Gastrocnemius medialis (tissue), 4 donors: ENCODE data around the gene GRB2.

ENCODE experiments used
- POLR2A ChIP-seq, 2 donors: fragments of 450-650 bp; IDR thresholded peaks; one replicate each; pipeline ENCODE4 v1.6.1; 2017; ENCODE audit warnings: antibody characterized with exemption in 2 of 2, mild to moderate bottlenecking in 2 of 2, moderate library complexity in 2 of 2
- TF ChIP-seq, protein P1 (sequence below), 5 experiments: fragments of 450-650 bp in 3 of 5; fragments of 200-600 bp in 2 of 5; sonication (generic) in 2 of 5; IDR thresholded peaks in 4 of 5; conservative IDR thresholded peaks in 1 of 5; 1 replicate in 4 of 5; 2 replicates in 1 of 5; pipeline ENCODE4 v1.5.1; 2016 to 2019; ENCODE audit warnings: antibody characterized with exemption in 5 of 5, mild to moderate bottlenecking in 3 of 5, moderate library complexity in 3 of 5

DNA sequence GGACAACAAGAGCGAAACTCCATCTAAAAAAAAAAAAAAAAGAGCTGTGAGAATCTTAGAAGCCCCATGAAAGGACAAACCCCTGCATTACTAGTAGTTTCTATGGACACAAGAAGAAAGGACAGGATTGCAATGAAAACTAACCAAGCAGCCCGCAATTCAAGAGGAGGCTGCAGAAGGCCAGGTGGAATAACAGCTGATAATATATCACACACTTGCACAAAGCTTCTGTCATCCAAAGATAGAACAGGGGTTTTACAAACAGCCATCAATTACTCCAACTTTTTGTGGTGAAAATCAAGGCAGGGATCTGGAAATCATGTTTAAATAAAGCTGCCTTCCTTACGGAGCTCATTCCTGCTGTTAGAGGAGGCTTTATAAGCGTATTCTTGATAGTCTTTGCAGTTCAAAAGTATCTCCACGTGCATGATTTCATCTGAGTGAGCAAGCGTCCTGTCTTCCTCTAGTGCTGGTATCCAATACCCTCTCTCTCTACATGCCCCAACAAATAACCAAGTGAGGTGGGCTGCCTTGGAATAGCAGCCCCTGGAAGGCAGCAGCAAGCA, 27.8 kb upstream of the GRB2 start:
- TF ChIP-seq, protein P1, sequence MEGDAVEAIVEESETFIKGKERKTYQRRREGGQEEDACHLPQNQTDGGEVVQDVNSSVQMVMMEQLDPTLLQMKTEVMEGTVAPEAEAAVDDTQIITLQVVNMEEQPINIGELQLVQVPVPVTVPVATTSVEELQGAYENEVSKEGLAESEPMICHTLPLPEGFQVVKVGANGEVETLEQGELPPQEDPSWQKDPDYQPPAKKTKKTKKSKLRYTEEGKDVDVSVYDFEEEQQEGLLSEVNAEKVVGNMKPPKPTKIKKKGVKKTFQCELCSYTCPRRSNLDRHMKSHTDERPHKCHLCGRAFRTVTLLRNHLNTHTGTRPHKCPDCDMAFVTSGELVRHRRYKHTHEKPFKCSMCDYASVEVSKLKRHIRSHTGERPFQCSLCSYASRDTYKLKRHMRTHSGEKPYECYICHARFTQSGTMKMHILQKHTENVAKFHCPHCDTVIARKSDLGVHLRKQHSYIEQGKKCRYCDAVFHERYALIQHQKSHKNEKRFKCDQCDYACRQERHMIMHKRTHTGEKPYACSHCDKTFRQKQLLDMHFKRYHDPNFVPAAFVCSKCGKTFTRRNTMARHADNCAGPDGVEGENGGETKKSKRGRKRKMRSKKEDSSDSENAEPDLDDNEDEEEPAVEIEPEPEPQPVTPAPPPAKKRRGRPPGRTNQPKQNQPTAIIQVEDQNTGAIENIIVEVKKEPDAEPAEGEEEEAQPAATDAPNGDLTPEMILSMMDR (IDR thresholded peaks at IDR 0.05 in 4 of 5, conservative IDR thresholded peaks at IDR 0.05 in 1 of 5), result no peak
- TF ChIP-seq POLR2A (IDR thresholded peaks at IDR 0.05), result no peak
